MCF 10A (cell line): Measurements from ENCODE around the gene L3MBTL4. TPM values are rescaled to one million over a fixed set of nuclear protein-coding genes. Genes with fewer than 3 reads are reported as not detected.

Experiments used
- BruUV-seq: library from RNA; stranded (reverse); fragments of 400-500 nt; replicated peaks from 2 replicates; lab custom pipeline; 2021; lab: Mats Ljungman, UMichigan
- CTCF ChIA-PET: fragments of 300-600 bp; sonication (Branson Sonifier 250); formaldehyde crosslinking; extraction: SDS; loops from one replicate; lab custom pipeline; 2021; ENCODE audit warnings: antibody characterized with exemption, inconsistent platforms; lab: Yijun Ruan, JAX
- POLR2A ChIA-PET: fragments of 300-600, 350-650 bp; sonication (Branson Sonifier 250); formaldehyde crosslinking; extraction: SDS; loops from one replicate; lab custom pipeline; 2020; ENCODE audit warnings: antibody characterized with exemption, inconsistent platforms; lab: Yijun Ruan, JAX
- DNase-seq: peaks from one replicate; pipeline ENCODE4 v3.0.0-alpha.2; 2018; ENCODE audit not compliant: unreplicated experiment
- H3K27ac Mint-ChIP-seq: one replicate; pipeline ENCODE4 v1.8.0; 2022; ENCODE audit warnings: mild to moderate bottlenecking, low read depth, mixed read lengths; ENCODE audit not compliant: unreplicated experiment
- H3K27me3 Mint-ChIP-seq: one replicate; pipeline ENCODE4 v1.8.0; 2022; ENCODE audit warnings: mixed read lengths; ENCODE audit not compliant: insufficient read depth, unreplicated experiment
- H3K36me3 Mint-ChIP-seq: one replicate; pipeline ENCODE4 v1.8.0; 2022; ENCODE audit warnings: mild to moderate bottlenecking, moderate library complexity, mixed read lengths; ENCODE audit not compliant: insufficient read depth, unreplicated experiment
- H3K4me1 Mint-ChIP-seq: one replicate; pipeline ENCODE4 v1.8.0; 2022; ENCODE audit warnings: mixed read lengths; ENCODE audit not compliant: insufficient read depth, unreplicated experiment
- H3K4me3 Mint-ChIP-seq: one replicate; pipeline ENCODE4 v1.8.0; 2022; ENCODE audit warnings: mild to moderate bottlenecking, moderate library complexity, mixed read lengths; ENCODE audit not compliant: unreplicated experiment
- H3K9me3 Mint-ChIP-seq: one replicate; pipeline ENCODE4 v1.8.0; 2022; ENCODE audit warnings: mixed read lengths; ENCODE audit not compliant: unreplicated experiment
- CTCF ChIP-seq: fragments of 200-600 bp; IDR thresholded peaks from one replicate; pipeline ENCODE4 v1.8.0; 2022; ENCODE audit warnings: antibody characterized with exemption, mild to moderate bottlenecking; ENCODE audit not compliant: unreplicated experiment
- intact Hi-C: fragments of 100-400 bp; cut with micrococcal nuclease; formaldehyde crosslinking; loops from 2 replicates; pipeline ENCODE4 v1.14.1; 2022
- total RNA-seq: library from RNA; stranded (reverse); gene quantifications from 2 replicates; pipeline ENCODE4 v1.2.3, GENCODE V29; 2022

L3MBTL4 gene
- total RNA-seq, 1 experiment from 2014 or later, result not detected

GRCh38 chr18:6069103-6069502, 345.6 kb downstream of the L3MBTL4 start:
- intact Hi-C loops, result no loop called here
- Mint-ChIP-seq H3K36me3 (no peaks in the 10 kb centered on the region), H3K27ac (no peak overlapping the region), H3K9me3 (no peaks in the 10 kb centered on the region), H3K4me3 (no peak overlapping the region), H3K4me1 (no peaks in the 10 kb centered on the region), H3K27me3 (no peaks in the 10 kb centered on the region)
- ChIA-PET CTCF (interaction anchor here (1.3 kb wide), 1 partner anchor 818 kb away, joined by 3 read pairs; no protein-coding TSS in a partner anchor), POLR2A (no interaction called here)
- no TSS peak for BruUV-seq
- DNase-seq, result no peak
- TF ChIP-seq CTCF, result no peak

- no peaks in the 10 kb centered on the region for H3K36me3 Mint-ChIP-seq
- no TSS peak for BruUV-seq
- intact Hi-C loops, result no loop called here
- no peaks in the 10 kb centered on the region for H3K27me3 Mint-ChIP-seq
- no peak overlapping the region for H3K27ac Mint-ChIP-seq
- POLR2A ChIA-PET, result interaction anchor here (0.6 kb wide), 2 partner anchors 61 to 1651 kb away, joined by 3 to 4 read pairs; no protein-coding TSS in a partner anchor
- no peak overlapping the region for H3K4me3 Mint-ChIP-seq
- no peak for TF ChIP-seq CTCF
- DNase-seq, result no peak
- peaks cover 14% of the 10 kb centered on the region for H3K9me3 Mint-ChIP-seq
- CTCF ChIA-PET, result interaction anchor here (0.7 kb wide), 1 partner anchor 1020 kb away, joined by 5 read pairs; no protein-coding TSS in a partner anchor
- no peaks in the 10 kb centered on the region for H3K4me1 Mint-ChIP-seq
Observed at GRCh38 chr18:6060149-6060548, 354.6 kb downstream of the L3MBTL4 start.

- no peaks in the 10 kb centered on the region for H3K36me3 Mint-ChIP-seq
- H3K27me3 Mint-ChIP-seq, result no peaks in the 10 kb centered on the region
- peaks cover 14% of the 10 kb centered on the region for H3K9me3 Mint-ChIP-seq
- no peak for TF ChIP-seq CTCF
- intact Hi-C loops, result no loop called here
- no peaks in the 10 kb centered on the region for H3K4me1 Mint-ChIP-seq
- ChIA-PET POLR2A (interaction anchor here (0.6 kb wide), 1 partner anchor 61 kb away, joined by 3 read pairs; no protein-coding TSS in a partner anchor), CTCF (interaction anchor here (0.7 kb wide), 2 partner anchors 1021 to 1665 kb away, joined by 3 to 5 read pairs; no protein-coding TSS in a partner anchor)
- no TSS peak for BruUV-seq
- DNase-seq, result no peak
- H3K4me3 Mint-ChIP-seq, result no peak overlapping the region
- H3K27ac Mint-ChIP-seq, result no peak overlapping the region
Observed at GRCh38 chr18:6059551-6059950, 355.2 kb downstream of the L3MBTL4 start.

- CTCF ChIA-PET, result interaction anchor here (0.7 kb wide), 1 partner anchor 1665 kb away, joined by 3 read pairs; no protein-coding TSS in a partner anchor
- Mint-ChIP-seq H3K27ac (no peak overlapping the region), H3K27me3 (no peaks in the 10 kb centered on the region), H3K9me3 (peaks cover 13% of the 10 kb centered on the region), H3K4me1 (no peaks in the 10 kb centered on the region), H3K4me3 (no peak overlapping the region), H3K36me3 (no peaks in the 10 kb centered on the region)
- no peak for DNase-seq
- POLR2A ChIA-PET, result no interaction called here
- no TSS peak for BruUV-seq
- intact Hi-C loops, result no loop called here
- no peak for TF ChIP-seq CTCF
Observed at GRCh38 chr18:6058941-6059340, 355.8 kb downstream of the L3MBTL4 start.
